ENCODE data around the gene KLRF1. TPM values are rescaled to one million over a fixed set of nuclear protein-coding genes. Genes with fewer than 3 reads are reported as not detected.
A peak's percentile ranks its signal among the peaks of the same experiment; 100 is the strongest.

The KLRF1 gene
- total RNA-seq, 1 experiment from 2014 or later = not detected

- no CpG with 5 or more reads among the region's 5 CpGs for WGBS (ENCODE audit: extremely low coverage, insufficient read length, low lambda C conversion rate)
- H4K91ac ChIP-seq (ENCODE audit: insufficient read length, low read depth, low read length) = no peak overlapping the region
- H3K23ac ChIP-seq (ENCODE audit: insufficient read length, low read depth, low read length) = no peak overlapping the region
- H4K8ac ChIP-seq (replicated peaks; ENCODE audit: insufficient read length, low read depth, low read length) = no peak overlapping the region
- Mint-ChIP-seq H3K36me3 (ENCODE audit: insufficient read depth in 1 of 3, low read depth in 3 of 3) (no peaks in the 10 kb centered on the region), H3K27ac (no peak overlapping the region), H3K9me3 (no peaks in the 10 kb centered on the region), H3K4me3 (no peak overlapping the region), H3K4me1 (peaks cover 10% of the 10 kb centered on the region in 2 experiments), H3K27me3 (ENCODE audit: low read depth) (peaks cover 1% of the 10 kb centered on the region; the same call in 1 of the 2 replicates)
- H3K4ac ChIP-seq (ENCODE audit: low read depth, low read length) = no peak overlapping the region
- no peaks in the 10 kb centered on the region for H3K23me2 ChIP-seq (ENCODE audit: insufficient read length, low read depth, low read length, poor library complexity, severe bottlenecking)
- H2BK20ac ChIP-seq (ENCODE audit: low read depth, low read length, poor library complexity, severe bottlenecking) = no peak overlapping the region
- H3K9me3 ChIP-seq (ENCODE audit: control insufficient read depth, low read depth, low read length) = no peaks in the 10 kb centered on the region
- H2BK5ac ChIP-seq (ENCODE audit: insufficient read length, low read length) = no peak overlapping the region
- no peak overlapping the region for H3T11ph ChIP-seq (ENCODE audit: low read length)
- H3K4me1 ChIP-seq (ENCODE audit: insufficient read depth, low read length) = no peaks in the 10 kb centered on the region; the same call in 1 of the 2 replicates
- no peak overlapping the region for H4K5ac ChIP-seq (ENCODE audit: insufficient read length, low read depth, low read length)
- no peak overlapping the region for H2AFZ ChIP-seq (ENCODE audit: low read length)
- no peak overlapping the region for H2AK5ac ChIP-seq (ENCODE audit: insufficient read length, low read length)
- H3K27me3 ChIP-seq (ENCODE audit: insufficient read depth, low read length) = no peaks in the 10 kb centered on the region
- no peaks in the 10 kb centered on the region for H4K20me1 ChIP-seq (ENCODE audit: control insufficient read depth, insufficient read depth, insufficient read length)
- DNase-seq = peak; percentile 34
- no peak overlapping the region for H2BK120ac ChIP-seq (ENCODE audit: low read depth, low read length, poor library complexity, severe bottlenecking)
- no peaks in the 10 kb centered on the region for H3K79me2 ChIP-seq (ENCODE audit: insufficient read depth, low read length)
- no peak overlapping the region for H2BK15ac ChIP-seq (ENCODE audit: low read depth, low read length)
- H3K4me2 ChIP-seq (ENCODE audit: insufficient read depth, insufficient read length, low read length) = no peak overlapping the region
- H2BK12ac ChIP-seq (ENCODE audit: insufficient read length, low read depth, low read length) = no peak overlapping the region
- no peaks in the 10 kb centered on the region for H3K79me1 ChIP-seq (ENCODE audit: insufficient read depth, low read depth, low read length, poor library complexity, severe bottlenecking)
- TF ChIP-seq, protein P1, sequence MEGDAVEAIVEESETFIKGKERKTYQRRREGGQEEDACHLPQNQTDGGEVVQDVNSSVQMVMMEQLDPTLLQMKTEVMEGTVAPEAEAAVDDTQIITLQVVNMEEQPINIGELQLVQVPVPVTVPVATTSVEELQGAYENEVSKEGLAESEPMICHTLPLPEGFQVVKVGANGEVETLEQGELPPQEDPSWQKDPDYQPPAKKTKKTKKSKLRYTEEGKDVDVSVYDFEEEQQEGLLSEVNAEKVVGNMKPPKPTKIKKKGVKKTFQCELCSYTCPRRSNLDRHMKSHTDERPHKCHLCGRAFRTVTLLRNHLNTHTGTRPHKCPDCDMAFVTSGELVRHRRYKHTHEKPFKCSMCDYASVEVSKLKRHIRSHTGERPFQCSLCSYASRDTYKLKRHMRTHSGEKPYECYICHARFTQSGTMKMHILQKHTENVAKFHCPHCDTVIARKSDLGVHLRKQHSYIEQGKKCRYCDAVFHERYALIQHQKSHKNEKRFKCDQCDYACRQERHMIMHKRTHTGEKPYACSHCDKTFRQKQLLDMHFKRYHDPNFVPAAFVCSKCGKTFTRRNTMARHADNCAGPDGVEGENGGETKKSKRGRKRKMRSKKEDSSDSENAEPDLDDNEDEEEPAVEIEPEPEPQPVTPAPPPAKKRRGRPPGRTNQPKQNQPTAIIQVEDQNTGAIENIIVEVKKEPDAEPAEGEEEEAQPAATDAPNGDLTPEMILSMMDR (conservative IDR thresholded peaks at IDR 0.05) = no peak
- H3K27ac ChIP-seq (ENCODE audit: insufficient read length, low read depth, low read length) = no peak overlapping the region
- no peak overlapping the region for H3K9ac ChIP-seq (ENCODE audit: extremely low read depth, insufficient read length, low read length)
- no peak overlapping the region for H3K14ac ChIP-seq (ENCODE audit: insufficient read depth, low read length)
- H3K18ac ChIP-seq (ENCODE audit: insufficient read length, low read depth, low read length) = no peak overlapping the region
- no peak overlapping the region for H3K56ac ChIP-seq (ENCODE audit: insufficient read length, low read depth, low read length)
Measured at GRCh38 chr12:9848899-9849298, 21.6 kb downstream of the KLRF1 start.
